ENCODE results near the gene ITGB2. TPM values are rescaled to one million over a fixed set of nuclear protein-coding genes. Genes with fewer than 3 reads are reported as not detected.

ITGB2 gene
- 10 to 100 TPM; 20.2 to 46.8 (median 21.0) TPM for total RNA-seq

DNA sequence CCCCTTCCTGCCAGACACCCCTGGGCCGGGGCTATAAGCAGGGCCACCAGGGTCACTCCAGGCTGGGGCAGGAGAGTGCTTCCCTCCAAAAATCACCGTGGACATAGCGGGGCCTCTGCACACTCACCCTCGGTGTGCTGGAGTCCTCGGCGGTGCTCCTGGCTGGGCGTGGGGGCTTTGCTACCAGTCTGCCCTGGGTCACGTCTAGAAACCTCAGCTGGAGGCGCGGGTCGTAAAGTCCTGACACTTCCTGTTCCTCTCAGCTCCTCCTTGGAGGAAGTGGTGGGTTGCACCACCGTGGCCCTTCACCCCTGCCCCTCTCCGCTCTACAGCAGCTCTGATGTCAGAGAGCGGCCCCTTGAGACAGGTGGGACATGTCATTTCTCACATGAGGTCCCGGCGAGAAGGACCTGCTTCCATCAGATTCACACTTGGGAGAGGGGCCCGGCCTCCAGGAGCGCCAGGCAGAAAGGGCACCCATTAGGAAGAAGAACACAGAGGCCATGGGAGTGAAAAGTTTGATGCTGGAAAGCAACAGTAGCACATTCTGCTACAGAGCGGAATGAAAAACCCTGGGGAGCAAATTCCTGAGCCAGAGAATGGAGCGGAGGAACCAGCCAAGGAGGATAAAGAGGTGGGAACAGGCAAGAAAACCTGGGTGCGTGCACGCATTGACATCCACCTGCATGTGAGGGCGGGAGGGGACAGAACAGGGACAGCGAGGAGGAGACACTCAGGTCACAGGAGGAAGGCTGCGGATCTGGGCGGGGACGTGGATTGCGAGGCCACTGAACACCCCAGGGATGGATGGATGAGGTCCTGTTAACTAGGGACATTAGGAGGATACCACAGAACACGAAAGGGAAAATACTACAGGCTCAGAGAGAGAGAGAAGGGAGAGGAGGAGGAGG lies at the start of gene ITGB2:
Gene ITGB2 (minus strand): TSS at position 206 of the 911 bp plus-strand sequence. CDS start 10,117 bp downstream, outside the sequence.
- intact Hi-C loops (cut with DNase I; ENCODE audit: low total_unique reads), result no loop called here
- no peak within 1 kb of the TSS for H3K27ac ChIP-seq
- H3K27me3 ChIP-seq, result no peaks in the 10 kb centered on the region
- H3K4me3 ChIP-seq, result no peak within 1 kb of the TSS
- no peak for DNase-seq
- no peaks in the 10 kb centered on the region for H3K36me3 ChIP-seq
- H3K9me3 ChIP-seq, result no peaks in the 10 kb centered on the region
- no peaks in the 10 kb centered on the region for H3K4me1 ChIP-seq
- TF ChIP-seq POLR2A (IDR thresholded peaks at IDR 0.05), result no peak
- TF ChIP-seq, protein P1, sequence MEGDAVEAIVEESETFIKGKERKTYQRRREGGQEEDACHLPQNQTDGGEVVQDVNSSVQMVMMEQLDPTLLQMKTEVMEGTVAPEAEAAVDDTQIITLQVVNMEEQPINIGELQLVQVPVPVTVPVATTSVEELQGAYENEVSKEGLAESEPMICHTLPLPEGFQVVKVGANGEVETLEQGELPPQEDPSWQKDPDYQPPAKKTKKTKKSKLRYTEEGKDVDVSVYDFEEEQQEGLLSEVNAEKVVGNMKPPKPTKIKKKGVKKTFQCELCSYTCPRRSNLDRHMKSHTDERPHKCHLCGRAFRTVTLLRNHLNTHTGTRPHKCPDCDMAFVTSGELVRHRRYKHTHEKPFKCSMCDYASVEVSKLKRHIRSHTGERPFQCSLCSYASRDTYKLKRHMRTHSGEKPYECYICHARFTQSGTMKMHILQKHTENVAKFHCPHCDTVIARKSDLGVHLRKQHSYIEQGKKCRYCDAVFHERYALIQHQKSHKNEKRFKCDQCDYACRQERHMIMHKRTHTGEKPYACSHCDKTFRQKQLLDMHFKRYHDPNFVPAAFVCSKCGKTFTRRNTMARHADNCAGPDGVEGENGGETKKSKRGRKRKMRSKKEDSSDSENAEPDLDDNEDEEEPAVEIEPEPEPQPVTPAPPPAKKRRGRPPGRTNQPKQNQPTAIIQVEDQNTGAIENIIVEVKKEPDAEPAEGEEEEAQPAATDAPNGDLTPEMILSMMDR (IDR thresholded peaks at IDR 0.05), result no peak

- TF ChIP-seq, protein P1 (IDR thresholded peaks at IDR 0.05), result no peak
- no peak for TF ChIP-seq POLR2A (IDR thresholded peaks at IDR 0.05)
- no peaks in the 10 kb centered on the region for H3K36me3 ChIP-seq
- no peaks in the 10 kb centered on the region for H3K9me3 ChIP-seq
- intact Hi-C loops (cut with DNase I; ENCODE audit: low total_unique reads), result no loop called here
- H3K4me1 ChIP-seq, result peaks cover 3 to 8% of the 10 kb centered on the region in 2 donors
- H3K27ac ChIP-seq, result no peak overlapping the region
- no peak overlapping the region for H3K4me3 ChIP-seq
- no peaks in the 10 kb centered on the region for H3K27me3 ChIP-seq
- no peak for DNase-seq
Measured at GRCh38 chr21:44969931-44970755, 49.4 kb upstream of the ITGB2 start.

DNA sequence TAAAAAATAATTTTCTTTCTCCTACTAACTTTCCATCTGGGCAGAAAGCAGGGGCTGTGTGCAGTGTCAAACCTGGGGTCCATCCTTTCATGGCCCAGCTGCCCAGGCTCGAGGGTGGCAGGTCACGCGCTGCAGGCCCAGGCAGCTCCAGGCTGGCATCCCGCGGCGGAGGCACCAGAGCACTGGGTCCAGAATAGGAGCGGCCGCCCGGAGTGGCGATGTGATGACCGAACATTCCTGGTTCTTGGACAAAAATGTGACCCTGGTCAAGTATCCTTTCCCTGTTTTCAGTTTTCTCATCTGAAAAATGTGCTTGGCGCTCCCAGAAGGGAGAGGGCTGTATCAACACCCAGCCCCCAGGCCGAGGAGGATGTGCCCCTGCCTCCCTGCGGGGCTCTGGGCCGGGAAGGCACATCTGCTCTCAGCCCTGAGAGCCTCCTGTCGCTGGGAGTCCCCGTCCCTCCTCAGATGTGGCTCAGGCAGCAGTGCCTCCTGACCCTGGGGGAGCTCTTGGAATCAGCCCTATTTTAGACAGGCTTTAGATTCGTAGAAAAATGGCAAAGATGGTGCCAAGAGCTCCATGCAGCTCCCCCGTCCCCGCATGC lies 48.5 kb upstream of the ITGB2 start:
- DNase-seq, result no peak
- TF ChIP-seq, protein P1 (IDR thresholded peaks at IDR 0.05), result no peak
- TF ChIP-seq POLR2A (IDR thresholded peaks at IDR 0.05), result no peak
- intact Hi-C loops (cut with DNase I; ENCODE audit: low total_unique reads), result no loop called here
- H3K27me3 ChIP-seq, result no peaks in the 10 kb centered on the region
- no peaks in the 10 kb centered on the region for H3K9me3 ChIP-seq
- H3K36me3 ChIP-seq, result no peaks in the 10 kb centered on the region
- no peak overlapping the region for H3K27ac ChIP-seq
- peaks cover 3 to 8% of the 10 kb centered on the region in 2 donors for H3K4me1 ChIP-seq
- H3K4me3 ChIP-seq, result no peak overlapping the region

DNA sequence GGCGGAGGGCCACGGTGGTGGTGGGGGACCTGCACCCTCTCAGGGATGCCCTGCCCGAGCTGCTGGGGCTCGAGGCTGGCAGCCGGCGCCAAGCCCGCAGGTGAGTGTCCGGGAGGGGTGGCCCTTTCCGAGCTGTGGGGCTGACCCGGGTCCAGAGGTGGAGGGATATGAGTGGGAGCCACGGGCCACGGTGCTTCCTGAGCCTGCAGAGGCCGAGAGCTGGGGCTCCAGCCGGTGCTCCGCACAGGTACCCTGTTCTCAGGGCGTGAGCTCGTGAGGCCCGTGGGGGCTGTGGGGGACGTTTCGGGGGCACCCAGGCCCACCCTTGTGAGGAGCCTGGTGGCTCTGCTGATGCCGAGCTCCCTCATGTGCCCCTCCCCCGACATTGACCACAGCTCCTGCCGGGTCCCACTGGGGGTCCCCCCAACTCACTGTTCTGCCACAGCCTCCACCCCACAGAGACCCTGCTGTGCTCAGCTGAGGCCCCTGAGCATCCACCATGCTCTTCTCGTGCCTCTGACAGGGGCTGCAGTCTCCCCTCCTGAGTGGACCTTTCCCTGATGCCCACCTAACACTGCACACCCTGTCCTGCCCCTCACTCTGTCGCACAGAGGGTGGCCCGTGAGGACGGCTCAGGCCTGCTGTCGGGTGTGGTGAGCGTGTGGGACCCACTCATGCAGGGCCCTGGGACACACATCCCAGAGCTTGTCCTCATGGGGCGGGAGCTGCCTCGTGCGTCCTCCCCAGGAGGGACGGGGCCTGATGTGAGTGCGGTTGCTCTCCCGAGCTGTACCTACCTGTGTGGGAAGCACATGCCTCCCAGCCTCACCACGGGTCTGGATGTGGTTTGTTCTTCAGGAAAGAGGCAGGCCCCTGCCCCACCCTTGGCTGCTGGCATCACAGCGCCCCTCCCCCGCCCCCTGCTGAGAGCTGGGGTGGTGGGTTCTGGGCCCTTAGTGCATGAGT lies 46.7 kb upstream of the ITGB2 start:
- no peaks in the 10 kb centered on the region for H3K27me3 ChIP-seq
- H3K9me3 ChIP-seq, result no peaks in the 10 kb centered on the region
- intact Hi-C loops (cut with DNase I; ENCODE audit: low total_unique reads), result no loop called here
- peak overlapping the region; percentile 7 to 10 for H3K4me3 ChIP-seq
- H3K27ac ChIP-seq, result peak overlapping the region; percentile 59 to 64
- TF ChIP-seq, protein P1 (IDR thresholded peaks at IDR 0.05), result no peak
- no peak for TF ChIP-seq POLR2A (IDR thresholded peaks at IDR 0.05)
- H3K36me3 ChIP-seq, result no peaks in the 10 kb centered on the region
- peaks cover 3 to 8% of the 10 kb centered on the region in 2 donors for H3K4me1 ChIP-seq
- DNase-seq, result no peak
